HFF-Myc (cell line): ENCODE measurements around the gene IFNB1.
A peak's percentile ranks its signal among the peaks of the same experiment; 100 is the strongest.

Source experiments
- DNase-seq: peaks from one replicate; pipeline ENCODE4 v3.0.0-alpha.2; 2011; ENCODE audit warnings: low read depth; ENCODE audit errors: extremely low read depth
- H3K4me3 ChIP-seq: replicated peaks from 2 replicates; pipeline ENCODE4 v1.5.1; 2011; ENCODE audit warnings: low read depth, mild to moderate bottlenecking, control low read depth, low read length
- TF ChIP-seq, protein P1 (sequence below): IDR thresholded peaks from 2 replicates; pipeline ENCODE4 v1.5.1; 2012; ENCODE audit warnings: mild to moderate bottlenecking, low read depth, low read length, control low read depth; ENCODE audit errors: missing control alignments

The IFNB1 gene

DNA sequence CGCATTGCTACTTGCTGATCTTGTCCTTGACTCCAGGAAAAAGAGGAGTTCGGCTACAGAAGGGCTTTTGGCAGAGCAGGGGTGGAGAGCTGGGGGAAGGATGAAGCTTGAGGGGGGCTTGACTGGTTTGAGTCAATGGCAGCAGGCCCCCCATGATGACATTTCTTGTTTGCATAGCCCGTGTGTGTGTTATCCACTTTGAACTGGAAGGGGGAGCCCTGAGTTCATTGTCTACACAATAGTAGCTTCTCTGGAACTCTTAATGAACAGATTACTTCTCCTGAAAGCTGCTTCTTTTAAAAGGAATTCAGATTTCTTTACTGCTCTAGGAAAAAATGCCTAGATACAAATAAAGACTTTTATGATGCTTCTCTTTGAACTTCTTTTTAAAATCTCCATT is 2.3 kb downstream of the IFNB1 start:
- no peak for DNase-seq
- no peak overlapping the region for H3K4me3 ChIP-seq
- TF ChIP-seq, protein P1, sequence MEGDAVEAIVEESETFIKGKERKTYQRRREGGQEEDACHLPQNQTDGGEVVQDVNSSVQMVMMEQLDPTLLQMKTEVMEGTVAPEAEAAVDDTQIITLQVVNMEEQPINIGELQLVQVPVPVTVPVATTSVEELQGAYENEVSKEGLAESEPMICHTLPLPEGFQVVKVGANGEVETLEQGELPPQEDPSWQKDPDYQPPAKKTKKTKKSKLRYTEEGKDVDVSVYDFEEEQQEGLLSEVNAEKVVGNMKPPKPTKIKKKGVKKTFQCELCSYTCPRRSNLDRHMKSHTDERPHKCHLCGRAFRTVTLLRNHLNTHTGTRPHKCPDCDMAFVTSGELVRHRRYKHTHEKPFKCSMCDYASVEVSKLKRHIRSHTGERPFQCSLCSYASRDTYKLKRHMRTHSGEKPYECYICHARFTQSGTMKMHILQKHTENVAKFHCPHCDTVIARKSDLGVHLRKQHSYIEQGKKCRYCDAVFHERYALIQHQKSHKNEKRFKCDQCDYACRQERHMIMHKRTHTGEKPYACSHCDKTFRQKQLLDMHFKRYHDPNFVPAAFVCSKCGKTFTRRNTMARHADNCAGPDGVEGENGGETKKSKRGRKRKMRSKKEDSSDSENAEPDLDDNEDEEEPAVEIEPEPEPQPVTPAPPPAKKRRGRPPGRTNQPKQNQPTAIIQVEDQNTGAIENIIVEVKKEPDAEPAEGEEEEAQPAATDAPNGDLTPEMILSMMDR, result no peak

DNA sequence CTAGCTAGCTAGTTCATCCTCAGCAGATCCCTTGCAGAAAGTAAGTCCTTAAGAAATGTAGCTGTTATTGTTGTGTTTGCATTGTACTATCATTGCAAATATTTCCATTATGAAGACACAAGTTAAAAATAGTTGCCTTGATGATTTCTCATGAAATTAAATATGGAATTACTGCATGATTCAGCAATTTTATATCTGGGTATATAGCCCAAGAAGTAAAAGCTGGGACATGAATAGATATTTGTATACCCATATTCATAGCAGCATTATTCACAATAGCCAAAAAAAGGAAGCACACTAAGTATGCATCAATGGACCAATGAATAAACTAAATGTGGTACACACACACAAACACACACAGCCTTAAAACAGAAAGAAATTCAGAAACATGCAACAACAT is 6.8 kb downstream of the IFNB1 start:
- no peak for DNase-seq

DNA sequence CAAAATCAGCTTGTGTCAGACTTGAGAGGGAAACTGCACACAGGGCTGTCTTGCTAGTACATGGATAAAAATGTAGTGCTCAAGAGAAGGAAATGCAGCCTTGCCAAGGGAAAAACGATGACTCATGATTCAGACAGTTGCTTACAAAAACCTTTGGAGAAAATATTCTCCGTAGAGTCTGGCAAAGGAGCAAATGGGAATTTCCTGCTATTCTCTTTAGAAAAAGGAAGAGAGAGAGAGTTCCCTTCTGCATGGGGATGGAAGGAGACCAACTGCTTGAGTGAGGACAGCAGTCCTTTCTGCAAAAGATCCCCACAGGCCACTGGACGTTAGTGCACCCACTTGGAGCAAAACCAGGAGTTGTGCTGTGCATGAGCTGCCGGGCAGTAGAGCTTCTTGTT is 7.6 kb downstream of the IFNB1 start:
- DNase-seq, result peak; percentile 88
- TF ChIP-seq, protein P1, result peak; percentile 13
- no peak overlapping the region for H3K4me3 ChIP-seq

More for the DNA sequence above, 6.8 kb downstream of the IFNB1 start:
- TF ChIP-seq, protein P1, result no peak
- H3K4me3 ChIP-seq, result no peak overlapping the region

DNA sequence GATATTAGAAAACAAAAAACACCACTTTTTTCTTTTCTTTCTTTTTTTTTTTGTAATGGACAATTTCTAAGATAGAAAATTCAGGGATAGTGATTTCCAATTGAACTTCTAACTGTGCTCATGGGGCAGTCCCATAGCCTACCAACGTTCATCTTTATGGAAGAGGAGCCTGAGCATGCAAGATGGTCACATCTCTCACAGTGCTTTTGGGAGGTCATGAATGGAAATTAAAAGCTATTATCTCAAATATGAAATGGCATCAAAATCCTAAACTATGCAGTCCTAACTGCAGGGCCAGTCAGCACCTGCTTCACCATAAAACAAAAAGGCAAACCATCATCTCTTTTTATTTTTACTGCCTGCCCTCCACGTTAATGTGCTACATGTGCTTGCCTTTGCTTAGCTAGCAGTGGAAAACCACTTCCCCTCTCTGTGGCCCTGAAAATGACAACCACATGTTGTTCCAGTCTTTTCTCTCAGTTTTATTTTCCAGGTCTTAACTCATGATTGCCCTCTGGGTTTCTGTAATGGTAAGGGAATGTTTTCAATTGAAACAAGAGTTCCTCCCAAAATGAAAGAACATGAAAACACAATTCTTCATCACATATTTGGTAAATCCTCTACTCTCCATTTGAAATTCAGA is 16.7 kb downstream of the IFNB1 start:
- TF ChIP-seq, protein P1, result peak; percentile 11

DNA sequence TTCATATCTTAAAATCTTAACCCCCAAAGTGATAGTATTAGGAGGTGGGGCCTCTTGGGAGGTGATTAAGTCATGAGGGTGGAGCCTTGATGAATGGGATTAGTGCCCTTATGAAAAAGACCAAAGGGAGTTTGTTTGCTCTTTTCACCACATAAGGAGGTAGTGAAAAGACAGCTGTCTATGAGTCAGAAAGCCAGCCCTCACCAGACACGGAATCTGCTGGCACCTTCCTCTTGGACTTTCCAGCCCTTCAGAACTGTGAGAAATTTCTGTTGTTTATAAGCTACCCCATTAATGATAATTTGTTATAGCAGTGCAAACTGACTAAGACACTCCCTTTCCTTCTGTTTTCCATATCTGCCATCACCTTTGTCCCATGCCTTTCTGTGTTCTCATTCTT is 20.8 kb downstream of the IFNB1 start:
- peak; percentile 78 for DNase-seq
- H3K4me3 ChIP-seq, result no peak overlapping the region
- TF ChIP-seq, protein P1, result no peak

More for the DNA sequence above, 16.7 kb downstream of the IFNB1 start:
- DNase-seq, result peak; percentile 94
- H3K4me3 ChIP-seq, result no peak overlapping the region

DNA sequence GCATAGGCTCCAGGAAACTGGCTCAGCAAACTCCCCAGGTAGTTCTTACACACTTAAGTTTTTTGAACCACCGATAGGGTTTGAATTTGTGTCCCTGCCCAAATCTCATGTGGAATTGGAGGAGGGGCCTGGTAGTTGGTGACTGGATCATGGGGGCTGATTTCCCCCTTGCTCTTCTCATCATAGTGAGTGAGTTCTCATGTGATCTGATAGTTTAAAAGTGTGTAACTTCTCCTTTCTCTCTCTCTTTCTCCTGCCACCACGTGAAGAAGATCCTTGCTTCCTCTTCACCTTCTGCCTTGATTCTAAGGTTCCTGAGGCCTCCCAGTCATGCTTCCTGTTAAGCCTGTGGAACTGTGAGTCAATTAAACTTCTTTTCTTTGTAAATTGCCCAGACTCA is 23.9 kb downstream of the IFNB1 start:
- no peak overlapping the region for H3K4me3 ChIP-seq
- no peak for DNase-seq
- TF ChIP-seq, protein P1, result no peak

DNA sequence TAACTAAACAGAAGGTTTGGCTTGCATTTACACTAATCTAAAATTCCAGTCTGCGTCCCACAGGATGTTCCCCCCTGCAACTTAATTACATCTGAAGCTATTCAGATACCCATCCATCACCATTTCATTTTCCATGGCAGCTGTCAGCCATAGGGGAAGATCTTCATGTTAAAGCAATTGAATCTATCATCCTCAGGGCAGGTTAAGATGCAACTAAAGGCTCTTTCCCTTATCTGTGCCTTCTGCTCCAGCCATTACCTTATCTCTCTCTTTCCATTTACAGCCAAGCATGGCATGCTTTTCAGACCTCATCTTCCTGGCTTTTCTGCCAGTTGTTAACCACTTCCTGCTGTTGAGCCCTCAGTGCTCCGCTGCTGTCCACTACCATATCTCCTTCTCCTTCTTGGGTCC is 30.5 kb downstream of the IFNB1 start:
- TF ChIP-seq, protein P1, result no peak
- no peak overlapping the region for H3K4me3 ChIP-seq
- no peak for DNase-seq
